Measurements from ENCODE around the gene EPB41L1. TPM values are rescaled to one million over a fixed set of nuclear protein-coding genes. Genes with fewer than 3 reads are reported as not detected.

Gene EPB41L1
- polyA plus RNA-seq, 1 donor (not counting 4 experiments of a cell fraction or from before 2014, with no cell fraction given): 1.2 TPM

DNA sequence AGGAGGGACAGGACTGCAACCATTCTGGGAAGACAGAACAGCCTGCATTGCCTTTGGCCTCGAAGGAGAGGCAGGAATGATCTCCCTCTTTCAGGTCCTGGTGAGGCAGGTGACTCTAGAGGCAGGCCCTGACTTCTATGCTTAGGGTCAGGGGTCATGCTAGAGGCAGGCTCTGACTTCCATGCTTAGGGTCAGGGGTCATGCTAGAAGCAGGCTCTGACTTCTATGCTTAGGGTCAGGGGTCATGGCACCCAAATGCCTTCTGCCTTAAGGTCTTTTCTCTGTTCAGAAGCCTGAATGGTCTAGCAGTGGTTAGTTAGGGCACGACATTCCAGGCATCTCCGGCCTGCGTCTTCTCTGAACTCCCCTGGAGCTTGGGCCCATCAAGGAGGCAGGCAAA, 46.7 kb downstream of the EPB41L1 start:
- no peak overlapping the region for H3K27ac ChIP-seq (ENCODE audit: control insufficient read depth, insufficient read depth, low read length)
- no peaks in the 10 kb centered on the region for H4K20me1 ChIP-seq (ENCODE audit: control insufficient read depth, extremely low read depth, insufficient read depth, low read length)
- no peaks in the 10 kb centered on the region for H3K4me1 ChIP-seq (ENCODE audit: control insufficient read depth, extremely low read depth, insufficient read depth, low read length)
- DNase-seq (ENCODE audit: low read depth, low spot score): no peak
- TF ChIP-seq CTCF (optimal IDR thresholded peaks at IDR 0.05 in 1 of 3, IDR thresholded peaks at IDR 0.05 in 1 of 3, conservative IDR thresholded peaks at IDR 0.05 in 1 of 3; ENCODE audit: extremely low read depth in 1 of 3, insufficient read depth in 2 of 3, low read length in 3 of 3) (no peak), EZH2 (IDR thresholded peaks at IDR 0.05; ENCODE audit: low read length) (no peak)
- H2AFZ ChIP-seq (ENCODE audit: control insufficient read depth, low read length): no peak overlapping the region
- no peaks in the 10 kb centered on the region for H3K9me3 ChIP-seq (ENCODE audit: control insufficient read depth, low read depth, low read length)
- H3K4me3 ChIP-seq (ENCODE audit: control insufficient read depth in 2 of 3, extremely low read depth in 1 of 3, insufficient read depth in 2 of 3, low read depth in 1 of 3, low read length in 3 of 3): no peak overlapping the region
- H3K9ac ChIP-seq (ENCODE audit: control insufficient read depth, extremely low read depth, insufficient read depth, low read length): no peak overlapping the region
- peaks cover 25% of the 10 kb centered on the region for H3K27me3 ChIP-seq (ENCODE audit: control insufficient read depth, extremely low read depth, insufficient read depth, low read length)
- no peak for FAIRE-seq
- peaks cover 2% of the 10 kb centered on the region for H3K9me1 ChIP-seq (ENCODE audit: control insufficient read depth, extremely low read depth, insufficient read depth, low read length)
- H3K79me2 ChIP-seq (ENCODE audit: control insufficient read depth, insufficient read depth, low read length): no peaks in the 10 kb centered on the region
- dilution Hi-C loops (cut with MboI; ENCODE audit: extremely low pct_ligation_motif_present, low sequenced_read_pairs): no loop called here
- no peaks in the 10 kb centered on the region for H3K36me3 ChIP-seq (ENCODE audit: control insufficient read depth in 2 of 2, extremely low read depth in 1 of 2, insufficient read depth in 2 of 2, low read length in 2 of 2)
- no peak overlapping the region for H3K4me2 ChIP-seq (ENCODE audit: control insufficient read depth, extremely low read depth, insufficient read depth, low read depth, low read length)

- H3K27me3 ChIP-seq (ENCODE audit: control insufficient read depth, extremely low read depth, insufficient read depth, low read length): peaks cover 23% of the 10 kb centered on the region
- no peaks in the 10 kb centered on the region for H3K36me3 ChIP-seq (ENCODE audit: control insufficient read depth in 2 of 2, extremely low read depth in 1 of 2, insufficient read depth in 2 of 2, low read length in 2 of 2)
- no peak overlapping the region for H3K27ac ChIP-seq (ENCODE audit: control insufficient read depth, insufficient read depth, low read length)
- peaks cover 2% of the 10 kb centered on the region for H3K9me1 ChIP-seq (ENCODE audit: control insufficient read depth, extremely low read depth, insufficient read depth, low read length)
- H4K20me1 ChIP-seq (ENCODE audit: control insufficient read depth, extremely low read depth, insufficient read depth, low read length): no peaks in the 10 kb centered on the region
- no peaks in the 10 kb centered on the region for H3K4me1 ChIP-seq (ENCODE audit: control insufficient read depth, extremely low read depth, insufficient read depth, low read length)
- TF ChIP-seq CTCF (optimal IDR thresholded peaks at IDR 0.05 in 1 of 3, IDR thresholded peaks at IDR 0.05 in 1 of 3, conservative IDR thresholded peaks at IDR 0.05 in 1 of 3; ENCODE audit: extremely low read depth in 1 of 3, insufficient read depth in 2 of 3, low read length in 3 of 3) (peak; percentile 97 to 100 (median 97)), EZH2 (IDR thresholded peaks at IDR 0.05; ENCODE audit: low read length) (no peak)
- no peaks in the 10 kb centered on the region for H3K79me2 ChIP-seq (ENCODE audit: control insufficient read depth, insufficient read depth, low read length)
- DNase-seq (ENCODE audit: low read depth, low spot score) (no peak), FAIRE-seq (no peak)
- H2AFZ ChIP-seq (ENCODE audit: control insufficient read depth, low read length): no peak overlapping the region
- H3K9me3 ChIP-seq (ENCODE audit: control insufficient read depth, low read depth, low read length): no peaks in the 10 kb centered on the region
- no peak overlapping the region for H3K4me2 ChIP-seq (ENCODE audit: control insufficient read depth, extremely low read depth, insufficient read depth, low read depth, low read length)
- H3K4me3 ChIP-seq (ENCODE audit: control insufficient read depth in 2 of 3, extremely low read depth in 1 of 3, insufficient read depth in 2 of 3, low read depth in 1 of 3, low read length in 3 of 3): no peak overlapping the region
- H3K9ac ChIP-seq (ENCODE audit: control insufficient read depth, extremely low read depth, insufficient read depth, low read length): no peak overlapping the region
- dilution Hi-C loops (cut with MboI; ENCODE audit: extremely low pct_ligation_motif_present, low sequenced_read_pairs): no loop called here
These were observed 48.4 kb downstream of the EPB41L1 start for GRCh38 chr20:36202891-36203338.
